Pancreas (tissue), 10 donors: ENCODE data around the gene RNH1. TPM values are rescaled to one million over a fixed set of nuclear protein-coding genes. Genes with fewer than 3 reads are reported as not detected.

ENCODE experiments used
- ATAC-seq, 4 donors: fragments of 200-7000 bp; cut with Tn5 transposase; one replicate each; pipeline versions ENCODE4 v1.8.0 to v1.9.1; 2020; ENCODE audit warnings: mild to moderate bottlenecking in 4 of 4, moderate library complexity in 4 of 4
- DNase-seq, 6 donors: peaks; one replicate each; pipeline ENCODE4 v3.0.0-alpha.2; 2020
- FAIRE-seq: peaks from 2 replicates; lab custom pipeline; 2012; peaks lifted over from hg19 to GRCh38; lab: Jason Lieb, UNC
- H3K27ac ChIP-seq, 4 donors: fragments of 200-600 bp; sonication (generic); 1 replicate in 3 of 4; 2 replicates in 1 of 4; pipeline versions ENCODE4 v1.5.0 to v1.8.0; 2020
- H3K27me3 ChIP-seq, 4 donors: fragments of 200-600 bp; one replicate each; pipeline ENCODE4 v1.8.0; 2021
- H3K36me3 ChIP-seq, 3 donors: fragments of 200-600 bp; sonication (generic) in 1 of 3; one replicate each; pipeline versions ENCODE4 v1.5.0 to v1.8.0; 2020 to 2021
- H3K4me1 ChIP-seq, 3 donors: fragments of 200-600 bp; one replicate each; pipeline ENCODE4 v1.8.0; 2021
- H3K4me3 ChIP-seq, 4 donors: fragments of 200-600 bp; sonication (generic) in 2 of 4; one replicate each; pipeline versions ENCODE4 v1.5.0 to v1.8.0; 2020 to 2021
- H3K9me3 ChIP-seq, 4 donors: fragments of 200-600 bp; one replicate each; pipeline ENCODE4 v1.8.0; 2021
- WGBS, 2 donors: extraction: QIAGEN DNeasy Blood & Tissue Kit; methylation state at CpG; one replicate each; pipeline ENCODE4 v1.1.7; 2013; 5-methylcytosine and 5-hydroxymethylcytosine counted together
- intact Hi-C, 3 donors: fragments of 100-400 bp; cut with DNase I; formaldehyde crosslinking; loops; one replicate each; pipeline versions ENCODE4 v1.11.1 to v1.14.2; 2022
- polyA plus RNA-seq, 2 donors: library from polyadenylated mRNA; stranded (reverse); fragments of 200-250 nt; gene quantifications; one replicate each; pipeline ENCODE4 v1.2.3, GENCODE V29; 2013
- total RNA-seq, 6 donors: library from RNA; stranded (reverse); fragmentation: NEBNext Ultra II Directional in 4 of 6; extraction: Animal tissue kit (Norgen Biotek cat#: 25700) in 4 of 6; gene quantifications; one replicate each; pipeline versions ENCODE4 v1.2.1 to v1.2.4, GENCODE V29; 2021 to 2023
- TF ChIP-seq, protein P1 (sequence below), 4 donors: fragments of 200-600 bp; sonication (generic) in 3 of 4; IDR thresholded peaks; one replicate each; pipeline versions ENCODE4 v1.5.0 to v1.8.0; 2021; ENCODE audit warnings: antibody characterized with exemption in 4 of 4
- donor health status: healthy with polysubstance abuse.
- donor health status: DM: no; HTN: no; CAD: no; lungs with moderate emphysema.
- donor health status: DM: no; HTN: no; CAD: no.
- donor health status: control.
- donor health status: control.
- donor health status: Bipolar disorder and iron deficiency.
- donor health status: DM: yes; HTN: yes; CAD: no.
- donor health status: DM: no; HTN: no; CAD: no.
- donor health status: DM: no; HTN: no; CAD: no.
- donor health status: DM: yes; HTN: yes; CAD: no.

Gene RNH1
- total and polyA plus RNA-seq, 8 donors, result 38.9 to 87.7 (median 63.9) TPM

DNA sequence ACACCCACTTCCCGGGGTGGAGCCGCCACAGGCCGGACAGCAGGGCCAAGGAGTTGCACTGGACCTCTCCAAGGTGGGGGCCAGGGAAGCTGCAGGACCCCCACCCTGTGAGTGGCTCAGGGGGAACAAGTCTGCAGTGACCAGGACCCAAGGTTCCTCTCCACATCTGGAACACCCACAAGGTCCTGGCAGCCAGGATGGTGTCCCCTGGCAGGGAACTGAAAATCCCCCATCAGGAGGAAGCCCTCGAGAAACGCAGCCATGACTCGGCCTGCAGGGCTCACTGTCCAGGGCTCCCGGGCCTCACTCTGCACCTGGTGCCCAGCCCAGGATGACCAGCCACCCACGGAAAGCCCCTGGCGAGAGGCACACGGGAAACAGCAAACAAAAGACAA lies 11.5 kb downstream of the RNH1 start:
- intact Hi-C loops, result no loop called here

DNA sequence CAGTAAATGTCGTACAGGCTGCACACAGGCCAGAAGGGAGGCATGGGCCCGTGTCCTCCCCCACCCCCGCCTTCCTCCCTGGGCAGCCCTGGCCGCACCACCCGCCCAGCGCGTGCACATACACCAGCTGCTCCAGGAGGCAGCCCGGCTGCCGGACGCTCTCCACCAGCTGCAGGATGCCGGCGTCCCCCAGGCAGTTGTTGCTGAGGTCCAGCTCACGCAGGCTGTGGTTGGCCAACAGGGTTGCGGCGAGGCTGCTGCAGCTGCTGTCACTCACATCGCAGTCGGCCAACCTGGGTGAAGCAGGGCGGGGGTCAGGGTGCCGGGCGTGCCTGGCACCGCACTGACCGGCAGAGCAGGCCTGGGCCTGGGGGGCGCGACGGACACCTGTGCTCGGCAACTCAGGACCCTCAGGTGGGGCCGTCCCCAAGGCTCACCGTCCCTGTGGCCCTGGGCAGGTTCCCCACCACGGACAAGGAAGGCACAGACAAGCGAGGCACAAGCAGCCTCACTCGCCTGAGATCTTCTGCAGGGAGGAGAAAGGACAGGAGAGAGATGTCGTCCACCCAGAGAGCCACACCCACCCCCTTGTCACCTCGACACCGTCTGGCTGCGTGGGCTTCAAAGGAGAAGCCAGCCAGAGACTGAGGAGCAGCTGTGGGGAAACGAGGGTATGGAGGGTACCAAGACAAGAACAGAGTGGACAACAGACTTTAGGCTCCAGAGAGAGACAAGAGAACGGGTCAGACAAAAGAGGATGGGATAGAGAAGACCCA lies 12.1 kb downstream of the RNH1 start:
- no peaks in the 10 kb centered on the region for H3K27me3 ChIP-seq
- H3K27ac ChIP-seq, result no peak overlapping the region
- intact Hi-C loops, result no loop called here
- peaks cover 8 to 37% (median 33%) of the 10 kb centered on the region in 3 donors for H3K36me3 ChIP-seq
- DNase-seq (peak in 1 of 6 donors; percentile 75), FAIRE-seq (no peak), ATAC-seq (no peak)
- TF ChIP-seq, protein P1, sequence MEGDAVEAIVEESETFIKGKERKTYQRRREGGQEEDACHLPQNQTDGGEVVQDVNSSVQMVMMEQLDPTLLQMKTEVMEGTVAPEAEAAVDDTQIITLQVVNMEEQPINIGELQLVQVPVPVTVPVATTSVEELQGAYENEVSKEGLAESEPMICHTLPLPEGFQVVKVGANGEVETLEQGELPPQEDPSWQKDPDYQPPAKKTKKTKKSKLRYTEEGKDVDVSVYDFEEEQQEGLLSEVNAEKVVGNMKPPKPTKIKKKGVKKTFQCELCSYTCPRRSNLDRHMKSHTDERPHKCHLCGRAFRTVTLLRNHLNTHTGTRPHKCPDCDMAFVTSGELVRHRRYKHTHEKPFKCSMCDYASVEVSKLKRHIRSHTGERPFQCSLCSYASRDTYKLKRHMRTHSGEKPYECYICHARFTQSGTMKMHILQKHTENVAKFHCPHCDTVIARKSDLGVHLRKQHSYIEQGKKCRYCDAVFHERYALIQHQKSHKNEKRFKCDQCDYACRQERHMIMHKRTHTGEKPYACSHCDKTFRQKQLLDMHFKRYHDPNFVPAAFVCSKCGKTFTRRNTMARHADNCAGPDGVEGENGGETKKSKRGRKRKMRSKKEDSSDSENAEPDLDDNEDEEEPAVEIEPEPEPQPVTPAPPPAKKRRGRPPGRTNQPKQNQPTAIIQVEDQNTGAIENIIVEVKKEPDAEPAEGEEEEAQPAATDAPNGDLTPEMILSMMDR (IDR thresholded peaks at IDR 0.05), result no peak
- H3K9me3 ChIP-seq, result no peaks in the 10 kb centered on the region
- no peaks in the 10 kb centered on the region for H3K4me1 ChIP-seq
- H3K4me3 ChIP-seq, result no peak overlapping the region
- WGBS, 2 donors, result 89 to 93% methylated on average over 34 to 37 of the region's 37 CpGs

More for the DNA sequence above, 11.5 kb downstream of the RNH1 start:
- TF ChIP-seq, protein P1 (IDR thresholded peaks at IDR 0.05), result no peak
- DNase-seq (peak in 2 of 6 donors; percentile 18 to 53), FAIRE-seq (no peak), ATAC-seq (peak in 1 of 4 donors; percentile 10)
- Histone ChIP-seq H3K36me3 (peaks cover 12 to 42% (median 39%) of the 10 kb centered on the region in 3 donors), H3K27ac (no peak overlapping the region), H3K27me3 (no peaks in the 10 kb centered on the region), H3K4me1 (no peaks in the 10 kb centered on the region), H3K9me3 (no peaks in the 10 kb centered on the region), H3K4me3 (no peak overlapping the region)
- WGBS, 2 donors, result 71 to 74% methylated on average over 10 of the region's 10 CpGs

DNA sequence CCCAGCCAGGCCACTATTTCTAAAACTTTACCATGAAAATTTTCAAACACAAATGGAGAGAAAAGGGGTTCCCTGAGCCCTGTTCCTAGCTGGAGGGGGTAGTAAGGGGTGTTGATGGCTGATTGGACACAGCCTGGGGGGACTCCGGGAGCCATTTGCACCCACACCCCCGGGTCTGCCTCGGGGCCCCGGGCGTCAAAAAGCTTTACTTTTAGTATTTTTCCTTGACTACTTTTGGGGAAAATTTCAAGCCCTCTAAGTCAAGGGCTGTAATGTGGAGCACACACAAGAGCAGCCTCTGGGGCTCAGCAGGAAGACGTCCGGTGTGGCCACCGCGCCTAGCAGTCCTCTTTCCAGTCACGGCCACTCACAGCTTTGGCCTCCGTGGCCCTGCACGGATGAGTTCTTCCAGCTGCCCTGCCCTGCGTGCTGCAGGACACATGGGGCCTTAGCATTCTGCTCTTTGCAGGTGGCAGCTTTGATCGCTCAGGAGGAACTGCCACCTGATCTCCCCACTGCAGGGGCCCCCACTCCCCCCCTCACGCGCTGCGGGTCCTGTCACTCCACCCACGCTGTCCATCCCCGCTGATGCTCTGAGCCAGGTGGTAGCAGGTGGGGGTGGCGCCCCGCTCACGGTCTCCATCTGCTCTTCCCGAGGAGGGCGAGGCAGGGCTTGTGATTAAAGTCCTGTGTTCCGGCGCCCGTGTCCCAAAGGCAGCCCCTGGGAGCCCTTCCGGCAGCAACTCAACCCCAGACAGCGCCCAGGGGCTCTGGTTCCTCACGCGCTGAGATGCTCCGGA lies 14.4 kb downstream of the RNH1 start:
- no peak for FAIRE-seq
- no peaks in the 10 kb centered on the region for H3K9me3 ChIP-seq
- 87 to 88% methylated on average over 32 of the region's 32 CpGs for WGBS, 2 donors
- TF ChIP-seq, protein P1 (IDR thresholded peaks at IDR 0.05), result no peak
- ATAC-seq, result peak in 1 of 4 donors; percentile 15
- DNase-seq, result peak in 1 of 6 donors; percentile 67
- no peaks in the 10 kb centered on the region for H3K27me3 ChIP-seq
- peaks cover 0 to 15% (median 10%) of the 10 kb centered on the region in 3 donors for H3K36me3 ChIP-seq
- no peaks in the 10 kb centered on the region for H3K4me1 ChIP-seq
- intact Hi-C loops, result no loop called here
- no peak overlapping the region for H3K4me3 ChIP-seq
- H3K27ac ChIP-seq, result no peak overlapping the region

DNA sequence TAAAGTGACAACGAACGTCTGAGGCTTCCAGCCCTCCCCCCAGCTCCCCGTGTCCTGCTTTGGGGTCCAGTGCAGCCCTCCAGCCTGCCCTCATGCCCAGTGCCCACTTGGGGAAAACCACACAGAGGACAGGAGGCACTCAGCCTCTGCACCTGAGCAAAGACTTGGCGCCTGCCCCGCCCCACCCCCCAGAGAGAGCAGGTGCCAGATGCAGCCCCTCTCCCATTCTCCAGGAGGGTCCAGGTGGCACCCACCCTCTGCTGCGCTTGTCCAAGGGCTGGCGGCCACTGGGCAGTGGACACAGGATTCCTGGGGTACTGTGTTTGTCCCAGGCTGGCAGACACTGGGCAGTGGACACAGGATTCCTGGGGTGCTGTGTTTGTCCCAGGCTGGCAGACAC lies 15.7 kb downstream of the RNH1 start:
- TF ChIP-seq, protein P1 (IDR thresholded peaks at IDR 0.05), result no peak
- Histone ChIP-seq H3K4me3 (no peak overlapping the region), H3K27ac (no peak overlapping the region), H3K27me3 (no peaks in the 10 kb centered on the region), H3K4me1 (no peaks in the 10 kb centered on the region), H3K36me3 (peaks cover 0 to 11% (median 4%) of the 10 kb centered on the region in 3 donors), H3K9me3 (no peaks in the 10 kb centered on the region)
- WGBS, 2 donors, result 85 to 94% methylated on average over 7 of the region's 7 CpGs
- intact Hi-C loops, result no loop called here
- FAIRE-seq (no peak), DNase-seq (no peak), ATAC-seq (no peak)
